AG10803 (cell line): ENCODE data around the gene PCTP.

Experiments
- DNase-seq: peaks from one replicate; pipeline ENCODE4 v3.0.0; 2010; ENCODE audit warnings: low read depth
- H3K4me3 ChIP-seq: 2 replicates; pipeline ENCODE4 v1.5.1; 2011; ENCODE audit warnings: mild to moderate bottlenecking, low read length, control low read depth
- TF ChIP-seq, protein P1 (sequence below): conservative IDR thresholded peaks from 2 replicates; pipeline ENCODE4 v1.5.1; 2011; ENCODE audit warnings: mild to moderate bottlenecking, low read length, control low read depth, inconsistent platforms

PCTP gene

DNA sequence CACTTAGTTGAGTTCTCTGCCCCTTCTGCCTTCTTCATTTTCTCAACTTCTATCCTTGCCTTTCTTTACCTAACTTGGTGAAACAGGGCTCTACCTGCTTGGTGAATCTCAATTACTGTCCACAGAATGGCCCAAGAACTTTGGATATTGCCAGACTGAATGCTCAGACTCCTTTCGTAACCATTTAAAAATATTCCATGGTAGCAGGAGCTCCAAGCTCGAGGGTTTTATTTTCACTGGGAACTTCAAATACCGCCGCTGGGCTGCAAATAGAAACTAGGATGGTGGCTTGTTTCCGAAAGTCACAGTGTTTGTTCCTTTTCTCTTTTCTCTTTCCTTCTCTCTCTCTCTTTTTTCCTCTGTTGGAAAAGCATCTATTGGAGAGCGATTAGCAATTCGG, 41.4 kb upstream of the PCTP start:
- no peak overlapping the region for H3K4me3 ChIP-seq
- TF ChIP-seq, protein P1, sequence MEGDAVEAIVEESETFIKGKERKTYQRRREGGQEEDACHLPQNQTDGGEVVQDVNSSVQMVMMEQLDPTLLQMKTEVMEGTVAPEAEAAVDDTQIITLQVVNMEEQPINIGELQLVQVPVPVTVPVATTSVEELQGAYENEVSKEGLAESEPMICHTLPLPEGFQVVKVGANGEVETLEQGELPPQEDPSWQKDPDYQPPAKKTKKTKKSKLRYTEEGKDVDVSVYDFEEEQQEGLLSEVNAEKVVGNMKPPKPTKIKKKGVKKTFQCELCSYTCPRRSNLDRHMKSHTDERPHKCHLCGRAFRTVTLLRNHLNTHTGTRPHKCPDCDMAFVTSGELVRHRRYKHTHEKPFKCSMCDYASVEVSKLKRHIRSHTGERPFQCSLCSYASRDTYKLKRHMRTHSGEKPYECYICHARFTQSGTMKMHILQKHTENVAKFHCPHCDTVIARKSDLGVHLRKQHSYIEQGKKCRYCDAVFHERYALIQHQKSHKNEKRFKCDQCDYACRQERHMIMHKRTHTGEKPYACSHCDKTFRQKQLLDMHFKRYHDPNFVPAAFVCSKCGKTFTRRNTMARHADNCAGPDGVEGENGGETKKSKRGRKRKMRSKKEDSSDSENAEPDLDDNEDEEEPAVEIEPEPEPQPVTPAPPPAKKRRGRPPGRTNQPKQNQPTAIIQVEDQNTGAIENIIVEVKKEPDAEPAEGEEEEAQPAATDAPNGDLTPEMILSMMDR, result no peak
- no peak for DNase-seq

DNA sequence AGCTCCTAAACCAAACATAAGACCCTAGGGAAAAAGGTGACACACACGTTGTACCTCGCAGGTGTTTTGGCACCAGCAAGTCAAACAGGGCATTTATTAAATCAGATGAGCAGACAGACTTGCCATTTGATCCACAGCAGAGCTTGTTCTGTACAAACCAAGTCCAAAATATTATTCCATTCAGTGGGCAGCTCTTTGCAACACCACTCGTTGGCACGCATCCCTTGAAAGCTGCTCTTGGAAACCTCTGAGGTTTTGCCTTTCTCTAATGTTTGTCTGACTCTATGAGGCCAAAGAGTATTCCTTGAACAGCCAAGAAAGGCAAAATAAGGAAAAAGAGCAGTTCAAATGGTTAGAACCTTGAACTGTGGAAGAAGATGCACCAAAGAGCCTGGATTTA, 40.9 kb upstream of the PCTP start:
- no peak for DNase-seq
- TF ChIP-seq, protein P1, result no peak
- H3K4me3 ChIP-seq, result no peak overlapping the region

DNA sequence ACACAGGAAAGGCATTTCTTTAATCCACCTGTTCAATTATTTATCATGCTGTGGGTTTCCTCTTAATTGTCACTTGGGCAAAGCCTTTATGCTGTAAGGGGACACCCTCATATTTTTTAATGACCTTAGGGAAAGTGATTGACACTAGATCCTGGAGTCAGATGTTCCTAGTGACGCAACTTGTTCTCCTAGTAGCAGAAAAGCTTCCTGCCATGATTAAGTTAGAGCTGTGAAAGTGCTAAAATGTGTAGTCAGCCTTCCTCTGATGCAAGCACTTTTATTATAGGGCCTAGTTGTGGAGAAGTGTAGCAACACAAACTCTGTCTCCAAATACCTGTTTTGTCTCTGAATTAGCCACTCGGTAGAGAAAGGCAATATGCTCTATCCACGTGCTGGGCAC, 40.4 kb upstream of the PCTP start:
- TF ChIP-seq, protein P1, result no peak
- H3K4me3 ChIP-seq, result no peak overlapping the region
- no peak for DNase-seq

DNA sequence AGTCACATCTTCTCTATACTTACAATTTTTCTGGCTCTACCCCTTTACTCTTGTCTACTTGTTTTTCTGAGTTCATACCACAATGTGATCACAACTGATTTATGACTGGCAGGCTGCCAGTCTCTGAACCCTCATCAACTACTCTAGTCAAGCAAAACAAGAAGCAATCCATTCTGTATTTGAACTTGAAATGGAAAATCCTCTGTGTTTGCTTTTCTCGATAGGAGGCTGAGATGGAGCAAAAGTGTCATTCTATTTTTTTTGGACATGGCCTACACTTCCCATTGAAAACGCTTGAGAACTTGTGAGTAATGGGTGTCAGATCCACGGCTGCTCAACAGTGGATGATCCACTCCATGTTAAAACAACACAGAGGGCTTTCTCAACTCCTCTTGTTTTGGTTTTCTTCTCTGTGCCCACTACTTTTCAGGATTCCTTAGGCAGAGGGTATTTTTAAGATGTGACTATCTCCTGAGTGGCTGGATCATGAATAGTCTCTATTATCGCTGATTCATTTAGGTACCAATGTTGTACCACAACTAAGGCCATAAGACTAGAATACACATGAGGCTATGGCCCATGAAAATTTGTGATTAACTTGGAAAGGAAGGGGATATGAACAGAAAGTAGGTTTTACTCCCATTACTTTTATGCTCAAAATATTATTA, 39.9 kb upstream of the PCTP start:
- DNase-seq, result no peak
- TF ChIP-seq, protein P1, result no peak
- H3K4me3 ChIP-seq, result no peak overlapping the region

DNA sequence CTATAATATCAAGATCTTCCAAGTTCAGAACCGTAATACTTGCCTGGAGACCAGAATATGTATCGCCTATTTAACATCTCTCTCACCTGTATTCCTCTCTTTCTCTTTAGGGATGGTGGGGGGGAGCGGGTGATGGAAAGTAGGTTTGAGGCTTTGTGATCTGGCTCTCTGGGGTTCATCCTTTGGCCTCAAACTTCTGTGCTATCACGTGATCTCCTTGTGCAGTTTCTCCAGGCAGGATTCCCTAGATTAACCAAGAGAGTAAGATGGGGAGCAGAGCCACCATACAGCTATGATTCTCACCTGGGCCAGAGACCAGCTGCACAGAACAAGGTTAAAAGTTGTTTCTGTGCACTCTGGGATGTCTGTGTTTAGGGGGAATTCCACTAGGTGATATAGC, 33.4 kb upstream of the PCTP start:
- no peak for DNase-seq
- TF ChIP-seq, protein P1, result no peak
- H3K4me3 ChIP-seq, result no peak overlapping the region

DNA sequence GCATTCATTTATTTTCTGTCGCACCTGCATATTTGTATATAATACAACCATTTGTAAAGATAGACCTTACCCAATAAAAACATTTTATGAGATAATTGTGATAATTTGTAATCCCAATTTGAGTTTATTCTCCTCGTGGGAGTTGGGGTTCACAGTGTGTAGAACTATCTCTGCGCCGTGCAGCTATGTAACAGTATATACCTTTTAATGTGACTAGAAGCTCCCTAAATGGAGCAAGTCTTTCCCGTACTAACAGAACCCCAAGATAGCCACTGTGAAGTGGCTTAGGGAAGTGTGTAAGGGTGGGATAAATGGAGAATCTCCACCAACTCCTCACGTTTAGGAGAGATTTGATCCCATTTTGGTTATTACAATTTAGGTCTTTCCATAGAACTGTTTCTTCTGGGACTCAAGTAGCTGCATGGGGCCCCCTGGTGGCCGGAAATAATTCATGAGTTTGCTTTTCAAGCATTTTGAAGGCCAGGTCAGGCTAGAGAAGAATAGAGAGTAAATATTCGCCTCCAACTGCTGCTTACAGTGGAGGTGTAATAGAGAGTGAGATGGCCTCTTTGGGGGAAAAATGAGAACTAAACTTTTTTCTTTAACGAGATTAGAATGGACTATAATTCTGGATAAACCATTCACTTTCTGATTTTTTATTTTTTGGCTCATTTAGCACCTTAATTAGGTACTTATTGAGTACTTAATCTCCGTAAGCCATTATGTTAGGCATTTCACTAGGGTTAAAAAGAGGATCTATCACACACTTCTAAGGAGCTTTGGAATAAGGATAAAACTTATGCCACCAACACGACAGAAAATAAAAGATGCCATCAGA, 32.7 kb upstream of the PCTP start:
- TF ChIP-seq, protein P1, result peak; percentile 80
- DNase-seq, result peak; percentile 72
- H3K4me3 ChIP-seq, result no peak overlapping the region
